Islet precursor cell (in vitro differentiated cells): ENCODE results near the gene EFNA3.

Experiments
- DNase-seq: peaks from one replicate; pipeline ENCODE4 v3.0.0-alpha.2; 2018

EFNA3 gene

GRCh38 chr1:155136748-155137147 lies 58.1 kb downstream of the EFNA3 start:
- DNase-seq = no peak
